ENCODE data around the gene ELL.

The ELL gene

GRCh38 chr19:18503971-18504885 is 17.6 kb downstream of the ELL start:
- no peaks in the 10 kb centered on the region for H3K9me3 ChIP-seq (ENCODE audit: insufficient read depth, low read depth, low read length)
- H3K4me3 ChIP-seq (ENCODE audit: low read length): no peak overlapping the region
- H3K9ac ChIP-seq (ENCODE audit: low read depth, low read length): no peak overlapping the region
- H3K27ac ChIP-seq (ENCODE audit: low read depth, low read length): no peak overlapping the region
- no peaks in the 10 kb centered on the region for H3K36me3 ChIP-seq (ENCODE audit: insufficient read depth, low read length)
- WGBS: 86% methylated on average over 20 of the region's 20 CpGs
- H3K27me3 ChIP-seq (ENCODE audit: insufficient read depth, low read length): no peaks in the 10 kb centered on the region
- H3K4me1 ChIP-seq (ENCODE audit: insufficient read depth, low read length): no peaks in the 10 kb centered on the region

- 89% methylated on average over 15 of the region's 15 CpGs for WGBS
- H3K4me1 ChIP-seq (ENCODE audit: insufficient read depth, low read length): no peaks in the 10 kb centered on the region
- H3K9me3 ChIP-seq (ENCODE audit: insufficient read depth, low read depth, low read length): no peaks in the 10 kb centered on the region
Measured at GRCh38 chr19:18503337-18503970, 18.4 kb downstream of the ELL start.

DNA sequence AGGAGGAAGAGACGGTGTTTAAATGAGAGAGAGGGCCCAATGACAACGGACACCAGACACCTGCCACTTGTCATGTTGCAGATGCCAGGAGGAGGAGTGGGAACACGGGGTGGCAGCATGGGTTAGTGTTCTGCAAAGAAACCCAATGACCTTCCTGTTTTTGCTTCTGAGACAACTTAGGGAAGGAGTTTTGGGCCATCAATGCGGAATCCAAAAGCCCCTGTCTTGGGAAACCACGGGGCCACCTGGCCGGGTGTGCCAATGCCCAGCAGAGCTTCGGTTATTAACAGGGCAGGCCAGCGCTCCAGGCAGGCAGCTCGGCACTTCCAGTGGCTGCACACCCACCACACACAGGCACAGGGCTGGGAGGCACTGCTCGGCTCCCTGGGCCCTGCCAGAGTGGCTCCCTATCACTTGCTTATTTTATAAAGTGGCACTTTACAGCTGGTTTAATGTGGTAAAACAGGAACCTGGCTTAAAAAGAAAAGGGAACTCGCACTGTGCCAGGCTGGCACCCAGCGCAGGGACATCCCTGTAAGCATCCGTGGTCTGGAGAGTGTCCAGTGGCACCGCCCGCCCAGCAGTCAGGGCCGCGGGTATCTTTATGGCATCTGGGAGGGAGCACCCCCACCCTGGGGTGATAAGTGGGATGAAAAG is 19.1 kb downstream of the ELL start:
- no peaks in the 10 kb centered on the region for H3K4me1 ChIP-seq (ENCODE audit: insufficient read depth, low read length)

More at GRCh38 chr19:18503337-18503970, 18.4 kb downstream of the ELL start:
- Histone ChIP-seq H3K27ac (ENCODE audit: low read depth, low read length) (no peak overlapping the region), H3K9ac (ENCODE audit: low read depth, low read length) (no peak overlapping the region), H3K36me3 (ENCODE audit: insufficient read depth, low read length) (no peaks in the 10 kb centered on the region), H3K4me3 (ENCODE audit: low read length) (no peak overlapping the region), H3K27me3 (ENCODE audit: insufficient read depth, low read length) (no peaks in the 10 kb centered on the region)

DNA sequence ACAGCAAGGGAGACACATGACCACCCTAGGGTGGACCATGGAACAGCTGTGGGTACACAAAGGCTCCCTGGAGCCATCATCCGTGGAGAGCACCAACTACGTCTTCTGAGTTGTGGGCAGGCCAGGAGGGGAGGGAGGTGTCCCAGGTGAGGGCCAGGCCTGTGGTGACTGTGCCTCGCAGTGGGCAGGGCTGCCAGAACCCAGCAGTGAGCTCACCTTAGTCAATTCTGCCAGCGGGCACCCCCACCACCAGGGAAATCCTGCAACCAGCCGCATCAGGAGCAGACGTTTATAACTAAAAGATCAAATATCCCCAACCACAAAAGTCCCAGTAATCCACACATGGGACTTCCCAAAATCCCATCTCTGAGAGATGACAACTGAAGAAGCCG is 19.6 kb downstream of the ELL start:
- Histone ChIP-seq H3K27ac (ENCODE audit: low read depth, low read length) (no peak overlapping the region), H3K4me3 (ENCODE audit: low read length) (no peak overlapping the region), H3K9ac (ENCODE audit: low read depth, low read length) (no peak overlapping the region), H3K4me1 (ENCODE audit: insufficient read depth, low read length) (no peaks in the 10 kb centered on the region), H3K36me3 (ENCODE audit: insufficient read depth, low read length) (no peaks in the 10 kb centered on the region), H3K27me3 (ENCODE audit: insufficient read depth, low read length) (no peaks in the 10 kb centered on the region), H3K9me3 (ENCODE audit: insufficient read depth, low read depth, low read length) (no peaks in the 10 kb centered on the region)
- 90% methylated on average over 7 of the region's 7 CpGs for WGBS

More for the DNA sequence above, 19.1 kb downstream of the ELL start:
- Histone ChIP-seq H3K36me3 (ENCODE audit: insufficient read depth, low read length) (no peaks in the 10 kb centered on the region), H3K27me3 (ENCODE audit: insufficient read depth, low read length) (no peaks in the 10 kb centered on the region), H3K27ac (ENCODE audit: low read depth, low read length) (no peak overlapping the region), H3K4me3 (ENCODE audit: low read length) (no peak overlapping the region), H3K9me3 (ENCODE audit: insufficient read depth, low read depth, low read length) (no peaks in the 10 kb centered on the region), H3K9ac (ENCODE audit: low read depth, low read length) (no peak overlapping the region)
- WGBS: 94% methylated on average over 17 of the region's 17 CpGs

- WGBS: 90% methylated on average over 9 of the region's 9 CpGs
- Histone ChIP-seq H3K4me3 (ENCODE audit: low read length) (no peak overlapping the region), H3K9me3 (ENCODE audit: insufficient read depth, low read depth, low read length) (no peaks in the 10 kb centered on the region), H3K9ac (ENCODE audit: low read depth, low read length) (no peak overlapping the region), H3K36me3 (ENCODE audit: insufficient read depth, low read length) (no peaks in the 10 kb centered on the region), H3K4me1 (ENCODE audit: insufficient read depth, low read length) (no peaks in the 10 kb centered on the region), H3K27me3 (ENCODE audit: insufficient read depth, low read length) (no peaks in the 10 kb centered on the region), H3K27ac (ENCODE audit: low read depth, low read length) (no peak overlapping the region)
Measured at GRCh38 chr19:18501832-18502231, 20.0 kb downstream of the ELL start.

DNA sequence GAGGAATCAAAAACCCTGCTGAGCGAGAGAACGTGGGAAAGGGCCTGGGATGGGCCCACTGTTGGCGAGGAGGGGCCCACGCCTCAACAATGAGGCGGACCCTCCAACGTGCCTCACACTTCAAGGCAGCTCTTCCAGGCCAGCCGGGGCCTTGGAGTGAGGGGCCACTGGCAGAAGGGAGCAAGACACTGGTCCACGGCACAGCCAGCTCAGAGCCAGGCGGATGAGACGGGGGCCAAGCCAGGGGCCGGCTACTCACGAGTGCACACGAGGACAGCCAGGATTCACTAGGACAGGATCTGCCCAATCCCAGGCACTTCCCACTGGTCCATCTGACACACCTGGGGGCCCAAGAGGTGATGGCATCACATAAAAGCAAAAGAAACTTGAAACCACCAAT is 20.5 kb downstream of the ELL start:
- Histone ChIP-seq H3K4me3 (ENCODE audit: low read length) (no peak overlapping the region), H3K27me3 (ENCODE audit: insufficient read depth, low read length) (no peaks in the 10 kb centered on the region), H3K9ac (ENCODE audit: low read depth, low read length) (no peak overlapping the region), H3K9me3 (ENCODE audit: insufficient read depth, low read depth, low read length) (no peaks in the 10 kb centered on the region), H3K4me1 (ENCODE audit: insufficient read depth, low read length) (no peaks in the 10 kb centered on the region), H3K36me3 (ENCODE audit: insufficient read depth, low read length) (no peaks in the 10 kb centered on the region), H3K27ac (ENCODE audit: low read depth, low read length) (no peak overlapping the region)
- 92% methylated on average over 13 of the region's 13 CpGs for WGBS

DNA sequence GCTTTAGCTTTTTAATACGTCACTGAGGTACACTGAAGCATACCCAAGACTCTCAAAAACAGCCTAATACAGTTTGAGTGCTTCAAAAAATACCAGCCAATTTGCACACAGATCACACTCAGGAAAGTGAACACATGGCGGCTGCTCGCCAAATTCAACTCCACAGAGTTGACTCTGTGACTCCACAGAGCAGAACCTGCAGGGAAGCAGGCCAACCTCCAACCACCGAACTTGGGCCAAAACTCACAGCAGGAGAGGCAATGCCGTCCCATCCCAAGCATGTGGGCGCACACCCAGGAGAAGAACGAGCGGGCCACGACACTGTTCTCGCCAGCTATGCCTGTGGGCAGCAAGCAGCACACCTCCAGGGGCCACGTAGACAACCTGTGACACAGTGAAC is 21.1 kb downstream of the ELL start:
- no peak overlapping the region for H3K27ac ChIP-seq (ENCODE audit: low read depth, low read length)
- no peaks in the 10 kb centered on the region for H3K4me1 ChIP-seq (ENCODE audit: insufficient read depth, low read length)
- 89% methylated on average over 11 of the region's 11 CpGs for WGBS
- no peaks in the 10 kb centered on the region for H3K27me3 ChIP-seq (ENCODE audit: insufficient read depth, low read length)
- no peak overlapping the region for H3K4me3 ChIP-seq (ENCODE audit: low read length)
- no peaks in the 10 kb centered on the region for H3K9me3 ChIP-seq (ENCODE audit: insufficient read depth, low read depth, low read length)
- no peak overlapping the region for H3K9ac ChIP-seq (ENCODE audit: low read depth, low read length)
- no peaks in the 10 kb centered on the region for H3K36me3 ChIP-seq (ENCODE audit: insufficient read depth, low read length)

DNA sequence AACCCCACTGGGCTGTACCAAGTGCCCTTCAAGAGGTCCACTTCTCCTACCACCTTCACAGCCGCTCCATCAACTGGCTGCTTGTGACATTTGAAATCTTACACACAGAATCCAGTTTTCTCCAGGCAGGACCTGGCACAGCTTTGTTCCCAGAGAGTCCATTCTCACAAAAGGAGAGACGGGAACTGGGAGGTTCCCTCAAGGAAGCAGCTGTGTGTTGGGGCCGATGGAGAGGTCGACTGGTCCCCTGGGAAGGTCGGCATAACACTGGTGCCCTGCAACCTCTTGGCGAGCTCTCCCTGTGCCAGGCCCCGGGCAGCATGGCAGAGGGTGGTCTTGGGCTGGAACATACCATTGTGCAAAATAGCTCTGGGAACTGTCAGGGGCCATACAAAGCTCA is 21.5 kb downstream of the ELL start:
- H3K9me3 ChIP-seq (ENCODE audit: insufficient read depth, low read depth, low read length): no peaks in the 10 kb centered on the region
- 91% methylated on average over 7 of the region's 7 CpGs for WGBS
- 0 out of 2 replicates have a peak, but pooled peaks cover 3% of the 10 kb centered on the region for H3K4me1 ChIP-seq (ENCODE audit: insufficient read depth, low read length)
- H3K27ac ChIP-seq (ENCODE audit: low read depth, low read length): no peak overlapping the region
- H3K9ac ChIP-seq (ENCODE audit: low read depth, low read length): no peak overlapping the region
- no peaks in the 10 kb centered on the region for H3K27me3 ChIP-seq (ENCODE audit: insufficient read depth, low read length)
- no peaks in the 10 kb centered on the region for H3K36me3 ChIP-seq (ENCODE audit: insufficient read depth, low read length)
- H3K4me3 ChIP-seq (ENCODE audit: low read length): no peak overlapping the region

- no peaks in the 10 kb centered on the region for H3K27me3 ChIP-seq (ENCODE audit: insufficient read depth, low read length)
- 88% methylated on average over 7 of the region's 7 CpGs for WGBS
- no peaks in the 10 kb centered on the region for H3K9me3 ChIP-seq (ENCODE audit: insufficient read depth, low read depth, low read length)
- H3K36me3 ChIP-seq (ENCODE audit: insufficient read depth, low read length): no peaks in the 10 kb centered on the region
- H3K4me3 ChIP-seq (ENCODE audit: low read length): no peak overlapping the region
- H3K9ac ChIP-seq (ENCODE audit: low read depth, low read length): no peak overlapping the region
- H3K27ac ChIP-seq (ENCODE audit: low read depth, low read length): no peak overlapping the region
- 0 out of 2 replicates have a peak, but pooled peaks cover 5% of the 10 kb centered on the region for H3K4me1 ChIP-seq (ENCODE audit: insufficient read depth, low read length)
Measured at GRCh38 chr19:18499055-18499775, 22.7 kb downstream of the ELL start.

DNA sequence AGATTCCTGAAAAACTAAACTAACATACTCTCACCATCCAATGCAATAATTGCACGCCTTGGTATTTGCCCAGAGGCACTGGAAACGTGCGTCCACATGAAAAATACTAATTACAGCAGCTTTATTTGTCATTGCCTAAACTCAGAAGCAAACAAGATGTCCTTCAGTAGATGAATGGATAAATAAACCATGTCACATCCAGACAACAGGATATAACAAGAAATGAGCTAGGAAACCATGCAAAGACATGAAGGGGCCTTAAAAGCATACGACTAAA is 25.0 kb downstream of the ELL start:
- Histone ChIP-seq H3K9me3 (ENCODE audit: insufficient read depth, low read depth, low read length) (no peaks in the 10 kb centered on the region), H3K27ac (ENCODE audit: low read depth, low read length) (no peak overlapping the region), H3K9ac (ENCODE audit: low read depth, low read length) (no peak overlapping the region), H3K27me3 (ENCODE audit: insufficient read depth, low read length) (no peaks in the 10 kb centered on the region), H3K4me1 (ENCODE audit: insufficient read depth, low read length) (0 out of 2 replicates have a peak, but pooled peaks cover 5% of the 10 kb centered on the region), H3K4me3 (ENCODE audit: low read length) (no peak overlapping the region), H3K36me3 (ENCODE audit: insufficient read depth, low read length) (no peaks in the 10 kb centered on the region)
- WGBS: 95% methylated on average over 4 of the region's 4 CpGs
